K562 (cell line): ENCODE data around the gene HLA-DPA1. TPM values are rescaled to one million over a fixed set of nuclear protein-coding genes. Genes with fewer than 3 reads are reported as not detected.

Source experiments
- ATAC-seq: fragments of 200-7000 bp; cut with Tn5 transposase; 3 replicates; pipeline ENCODE4 v1.9.1; 2020; ENCODE audit warnings: moderate library complexity
- Bru-seq: library from RNA; stranded (reverse); fragments of 400-500 nt; gene quantifications from one replicate; lab custom pipeline; 2021; lab: Mats Ljungman, UMichigan
- BruChase-seq, 2 experiments: library from RNA; stranded (reverse); fragments of 400-500 nt; gene quantifications; one replicate each; lab custom pipeline; 2021; lab: Mats Ljungman, UMichigan
- BruUV-seq: library from RNA; stranded (reverse); fragments of 400-500 nt; replicated peaks from 2 replicates; lab custom pipeline; 2021; lab: Mats Ljungman, UMichigan
- CTCF ChIA-PET: fragments of 300-600 bp; formaldehyde crosslinking; extraction: SDS; loops from one replicate; lab custom pipeline; 2021; ENCODE audit warnings: low intra/inter-chr PET ratio; lab: Yijun Ruan, JAX
- POLR2A ChIA-PET: fragments of 300-600, 350-650 bp; sonication (Branson Sonifier 250); formaldehyde crosslinking; extraction: SDS; loops from one replicate; lab custom pipeline; 2021; ENCODE audit warnings: antibody characterized with exemption, inconsistent platforms; lab: Yijun Ruan, JAX
- DNase-seq, 4 experiments: peaks; one replicate each; pipeline versions ENCODE4 v3.0.0 to v3.0.0-alpha.2; 2011 to 2018; ENCODE audit warnings: low spot score in 3 of 4, mixed read lengths in 3 of 4; ENCODE audit errors: extremely low read depth in 1 of 4
- FAIRE-seq: peaks from 2 replicates; lab custom pipeline; 2011; peaks lifted over from hg19 to GRCh38; lab: Jason Lieb, UNC
- H2AFZ ChIP-seq: 2 replicates; pipeline ENCODE4 v1.6.0; 2011; ENCODE audit warnings: low read depth, low read length, control low read depth, inconsistent platforms
- H3K27ac ChIP-seq: fragments of 200-600 bp; 3 replicates; pipeline ENCODE4 v1.8.0; 2011; ENCODE audit warnings: low read depth, mild to moderate bottlenecking, control low read depth, inconsistent platforms, low read length, moderate library complexity, mixed read lengths; ENCODE audit errors: extremely low read depth
- H3K27me3 ChIP-seq, 2 experiments: fragments of 300-600 bp in 1 of 2; 2 replicates in 1 of 2; 3 replicates in 1 of 2; pipeline versions ENCODE4 v1.6.0 to v1.8.0; 2011; ENCODE audit warnings: inconsistent platforms in 2 of 2, low read length in 2 of 2, mild to moderate bottlenecking in 1 of 2, mixed read lengths in 1 of 2, moderate library complexity in 1 of 2; ENCODE audit not compliant: control insufficient read depth in 2 of 2, insufficient read depth in 2 of 2
- H3K36me3 ChIP-seq: fragments of 300-600 bp; 3 replicates; pipeline ENCODE4 v1.8.0; 2011; ENCODE audit warnings: mild to moderate bottlenecking, low read length, inconsistent platforms; ENCODE audit not compliant: control insufficient read depth, insufficient read depth
- H3K4me1 ChIP-seq, 2 experiments: fragments of 200-600 bp in 1 of 2; replicated peaks in 1 of 2; 2 replicates in 1 of 2; 3 replicates in 1 of 2; pipeline versions ENCODE4 v1.5.1 to v1.8.0; 2011; ENCODE audit warnings: inconsistent platforms in 2 of 2, low read length in 2 of 2, mild to moderate bottlenecking in 1 of 2, mixed read lengths in 1 of 2, moderate library complexity in 1 of 2; ENCODE audit not compliant: control insufficient read depth in 2 of 2, insufficient read depth in 2 of 2
- H3K4me2 ChIP-seq: 2 replicates; pipeline ENCODE4 v1.6.1; 2011; ENCODE audit warnings: low read length, control low read depth, inconsistent platforms, mixed read lengths; ENCODE audit not compliant: insufficient read depth
- H3K4me3 ChIP-seq: fragments of 200-600 bp; sonication (generic), shearing (Covaris generic); 2 replicates; pipeline ENCODE4 v1.5.1; 2016; ENCODE audit warnings: control low read depth, inconsistent platforms
- H3K79me2 ChIP-seq: fragments of 200-600 bp; 3 replicates; pipeline ENCODE4 v1.8.0; 2011; ENCODE audit warnings: low read length, inconsistent platforms; ENCODE audit not compliant: control insufficient read depth, insufficient read depth
- H3K9ac ChIP-seq, 2 experiments: 2 replicates each; pipeline versions ENCODE4 v1.6.0 to v1.6.1; 2011; ENCODE audit warnings: low read depth in 2 of 2, low read length in 2 of 2, control low read depth in 1 of 2, inconsistent platforms in 1 of 2, mild to moderate bottlenecking in 1 of 2, mixed read lengths in 1 of 2; ENCODE audit not compliant: insufficient read depth in 1 of 2
- H3K9me1 ChIP-seq: one replicate; pipeline ENCODE4 v1.6.0; 2011; ENCODE audit warnings: inconsistent platforms, mild to moderate bottlenecking, low read length, moderate library complexity; ENCODE audit not compliant: control insufficient read depth, insufficient read depth
- H3K9me3 ChIP-seq: replicated peaks from 2 replicates; pipeline ENCODE4 v1.5.1; 2011; ENCODE audit warnings: low read depth, low read length, inconsistent platforms; ENCODE audit not compliant: control insufficient read depth, insufficient read depth
- H4K20me1 ChIP-seq: replicated peaks from 2 replicates; pipeline ENCODE4 v1.6.1; 2011; ENCODE audit warnings: low read length, inconsistent platforms, mixed read lengths; ENCODE audit not compliant: control insufficient read depth, insufficient read depth
- ATF1 ChIP-seq, 2 experiments: fragments of 450-650 bp in 1 of 2; IDR thresholded peaks; 2 replicates each; pipeline ENCODE4 v1.6.1; 2016; ENCODE audit warnings: missing compliant biosample characterization in 1 of 2, missing genetic modification characterization in 1 of 2
- CREM ChIP-seq: IDR thresholded peaks from 2 replicates; pipeline ENCODE4 v1.6.1; 2014; ENCODE audit warnings: antibody characterized with exemption, low read depth
- ELF1 ChIP-seq: fragments of 200-800 bp; sonication (Bioruptor generic); IDR thresholded peaks from 2 replicates; pipeline ENCODE4 v1.6.1; 2016; ENCODE audit warnings: missing genetic modification characterization, missing compliant biosample characterization
- RBM14 ChIP-seq: fragments of 200-400 bp; formaldehyde crosslinking; IDR thresholded peaks from 2 replicates; pipeline ENCODE4 v1.6.1; 2018; ENCODE audit warnings: low read depth, mild to moderate bottlenecking, low read length, moderate library complexity, borderline replicate concordance; ENCODE audit not compliant: insufficient read depth
- RFX5 ChIP-seq: IDR thresholded peaks from 2 replicates; pipeline ENCODE4 v1.6.1; 2011; ENCODE audit warnings: low read depth, mild to moderate bottlenecking, improper control_type of control experiment, low read length
- YY1 ChIP-seq, 3 experiments: IDR thresholded peaks; 2 replicates each; pipeline ENCODE4 v1.6.1; 2011; ENCODE audit warnings: low read length in 2 of 3, mild to moderate bottlenecking in 2 of 3, moderate library complexity in 2 of 3, borderline replicate concordance in 1 of 3, control low read depth in 1 of 3, low read depth in 1 of 3; ENCODE audit not compliant: insufficient read depth in 3 of 3, insufficient replicate concordance in 2 of 3, control insufficient read depth in 1 of 3, insufficient read length in 1 of 3; ENCODE audit errors: extremely low read depth in 1 of 3
- WGBS: fragments of 100-300 bp; shearing (Covaris generic); methylation state at CpG from one replicate; pipeline ENCODE4 v1.1.6; 2016; ENCODE audit warnings: low coverage, mixed read lengths; ENCODE audit not compliant: insufficient coverage; ENCODE audit errors: missing lambda C conversion rate; 5-methylcytosine and 5-hydroxymethylcytosine counted together
- in situ Hi-C: fragments of 300-500 bp; cut with MboI; formaldehyde crosslinking; loops from 4 replicates; pipeline ENCODE4 v1.15.0; 2018; ENCODE audit warnings: inconsistent platforms, mixed read lengths
- intact Hi-C: fragments of 100-400 bp; cut with micrococcal nuclease; formaldehyde crosslinking; loops from 2 replicates; pipeline ENCODE4 v1.14.2; 2022
- long read RNA-seq, 3 experiments: library from polyadenylated mRNA in 2 of 3; library from RNA in 1 of 3; unstranded in 2 of 3; stranded (forward) in 1 of 3; transcript quantifications; one replicate each; pipeline ENCODE4 v2.0.0, GENCODE V29; 2019 to 2022
- polyA minus RNA-seq, 3 experiments: library from RNA; depleted of rRNA, polyadenylated mRNA; stranded (reverse); fragments of >200 nt; gene quantifications; 2 replicates each; pipeline ENCODE4 v1.2.3, GENCODE V29; 2011
- polyA plus RNA-seq, 8 experiments: library from polyadenylated mRNA; depleted of rRNA in 4 of 8; stranded (reverse) in 5 of 8; unstranded in 3 of 8; fragments of >200 nt; fragmentation: Nextera tagmentation in 2 of 8; fragmentation: Illumina TruSeq in 1 of 8; extraction: Ambion mirVana in 2 of 8; extraction: Trizol in 1 of 8; gene quantifications; 2 replicates each; pipeline versions ENCODE4 v1.2.1 to v1.2.3, GENCODE V29; 2011 to 2014; ENCODE audit warnings: inconsistent platforms in 1 of 8, missing spikeins in 1 of 8
- total RNA-seq, 7 experiments: library from RNA; depleted of rRNA in 6 of 7; stranded (reverse); fragments of >200 nt in 6 of 7; fragmentation: Illumina TruSeq in 2 of 7; extraction: Trizol in 2 of 7; gene quantifications; 2 replicates each; pipeline versions ENCODE4 v1.2.1 to v1.2.3, GENCODE V29; 2011 to 2021; ENCODE audit warnings: low replicate concordance in 1 of 7

Gene HLA-DPA1
- not detected in 2 replicates for total RNA-seq (2011; cell fraction: chromatin; rRNA removed; ENCODE audit: low replicate concordance)
- not detected in 2 replicates for total RNA-seq (2011; cell fraction: nucleolus; rRNA removed)
- not detected in 2 replicates for total RNA-seq (2011; cell fraction: nucleoplasm; rRNA removed)
- total RNA-seq (2014; rRNA removed) (0.23 TPM in 1 of 2 replicates, not detected in the other), total RNA-seq (2014; rRNA removed; fragmentation: Illumina TruSeq; extraction: Trizol) (0.55 TPM in 1 of 2 replicates, not detected in the other), total RNA-seq (2015; rRNA removed; fragmentation: Illumina TruSeq; extraction: Trizol) (0.30 and 0.51 TPM in 2 replicates), total RNA-seq (2021) (0.60 and 1.2 TPM in 2 replicates), polyA plus RNA-seq (2011; rRNA removed) (0.05 and 0.74 TPM in 2 replicates), polyA plus RNA-seq (2014; fragmentation: Illumina TruSeq; extraction: Trizol) (0.56 and 1.8 TPM in 2 replicates), polyA plus RNA-seq (2014; fragmentation: Nextera tagmentation; extraction: Ambion mirVana) (under 1 TPM; 0.46 to 0.49 TPM), polyA plus RNA-seq (2014; rRNA removed) (0.45 and 0.93 TPM in 2 replicates), polyA minus RNA-seq (2011; rRNA and poly(A)+ RNA removed) (0.21 TPM in 1 of 2 replicates, not detected in the other), Bru-seq, nascent RNA (percentile 18 among the genes with signal in this experiment), BruChase-seq, experiment 1, labeled RNA remaining after a 2-hour chase (percentile 17 among the genes with signal in this experiment), BruChase-seq, experiment 2, labeled RNA remaining after a 6-hour chase (percentile 6 among the genes with signal in this experiment)
- 0.55 and 0.88 TPM in 2 replicates for polyA plus RNA-seq (2011; cell fraction: cytosol; rRNA removed)
- 0.64 TPM in 1 of 2 replicates, not detected in the other for polyA plus RNA-seq (2011; cell fraction: nucleus; rRNA removed)
- polyA plus RNA-seq (2012) = 0.75 and 0.79 TPM in 2 replicates
- not detected in 2 replicates for polyA minus RNA-seq (2011; cell fraction: cytosol; rRNA and poly(A)+ RNA removed)
- polyA minus RNA-seq (2011; cell fraction: nucleus; rRNA and poly(A)+ RNA removed) = under 0.01 TPM in 1 of 2 replicates, not detected in the other
- long read RNA-seq, experiment 1 = 0 reads
- long read RNA-seq, experiment 2 = 0 reads
- long read RNA-seq, experiment 3 = 0 reads

GRCh38 chr6:33073431-33073871, at the start of gene HLA-DPA1:
HLA-DPA1 (minus strand) TSS chr6:33073649.
- Histone ChIP-seq H3K4me2 (no peak within 1 kb of the TSS), H3K27me3 (peaks cover 8 to 34% of the 10 kb centered on the region in 2 experiments; a peak in 3 of 5 replicates), H3K36me3 (no peaks in the 10 kb centered on the region), H3K9ac (no peak within 1 kb of the TSS), H3K4me3 (no peak within 1 kb of the TSS), H2AFZ (no peak within 1 kb of the TSS), H4K20me1 (no peaks in the 10 kb centered on the region), H3K9me1 (no peaks in the 10 kb centered on the region), H3K4me1 (no peaks in the 10 kb centered on the region; a peak in 1 of 5 replicates), H3K79me2 (no peaks in the 10 kb centered on the region), H3K9me3 (no peaks in the 10 kb centered on the region), H3K27ac (no peak within 1 kb of the TSS)
- peak; percentile 83 for ATAC-seq
- no TSS peak for BruUV-seq
- no peak for TF ChIP-seq ATF1 (CRISPR knock-in tag; IDR thresholded peaks at IDR 0.05)
- peak; percentile 71 for TF ChIP-seq ATF1 (tag; IDR thresholded peaks at IDR 0.05)
- TF ChIP-seq CREM = peak; percentile 64
- TF ChIP-seq RBM14 = no peak
- TF ChIP-seq RFX5 = peak; percentile 95
- no peak for TF ChIP-seq ELF1 (tag)
- peak in 1 of 3 experiments; percentile 26 for TF ChIP-seq YY1 (IDR thresholded peaks at IDR 0.05; ENCODE audit: borderline replicate concordance in 1 of 3, control insufficient read depth in 1 of 3, extremely low read depth in 1 of 3, insufficient read depth in 3 of 3, insufficient read length in 1 of 3, insufficient replicate concordance in 2 of 3, low read depth in 1 of 3, low read length in 2 of 3)
- in situ Hi-C loops (no loop called here), intact Hi-C loops (no loop called here)
- DNase-seq = peak in 2 of 4 experiments; percentile 9 to 33
- no peak for FAIRE-seq
- WGBS = under 1% methylated on average over 8 of the region's 8 CpGs
- ChIA-PET CTCF (interaction anchor here (0.6 kb wide), 1 partner anchor 886 kb away, joined by 3 read pairs; no protein-coding TSS in a partner anchor), POLR2A (interaction anchor here (0.6 to 1.0 kb wide), 2 partner anchors 39 to 175 kb away, joined by 3 read pairs; no protein-coding TSS in a partner anchor)
